Kidney (tissue), 14 donors: ENCODE measurements around the gene POMT1. TPM values are rescaled to one million over a fixed set of nuclear protein-coding genes. Genes with fewer than 3 reads are reported as not detected.

Source experiments
- DNase-seq, 5 donors: peaks; one replicate each; pipeline ENCODE4 v3.0.0-alpha.2; 2013 to 2020
- FAIRE-seq: peaks from 2 replicates; lab custom pipeline; 2012; peaks lifted over from hg19 to GRCh38; lab: Jason Lieb, UNC
- H3K27ac ChIP-seq, 2 donors: one replicate each; pipeline ENCODE4 v1.7.0; 2013; ENCODE audit warnings: low read depth in 2 of 2, low read length in 2 of 2, inconsistent platforms in 1 of 2
- H3K27me3 ChIP-seq: one replicate; pipeline ENCODE4 v1.7.1; 2013; ENCODE audit warnings: low read length, inconsistent platforms; ENCODE audit not compliant: control insufficient read depth, insufficient read depth
- H3K36me3 ChIP-seq, 3 donors: one replicate each; pipeline versions ENCODE4 v1.7.0 to v1.7.1; 2013; ENCODE audit warnings: low read length in 3 of 3, control low read depth in 1 of 3, inconsistent platforms in 1 of 3; ENCODE audit not compliant: insufficient read depth in 3 of 3, control insufficient read depth in 2 of 3
- H3K4me1 ChIP-seq, 3 donors: one replicate each; pipeline versions ENCODE4 v1.7.0 to v1.7.1; 2013; ENCODE audit warnings: low read length in 3 of 3, inconsistent platforms in 1 of 3, low read depth in 1 of 3; ENCODE audit not compliant: control insufficient read depth in 2 of 3, insufficient read depth in 2 of 3
- H3K4me3 ChIP-seq, 3 donors: one replicate each; pipeline versions ENCODE4 v1.7.0 to v1.8.1; 2013; ENCODE audit warnings: low read length in 3 of 3, control low read depth in 1 of 3, inconsistent platforms in 1 of 3
- H3K9ac ChIP-seq, 3 donors: one replicate each; pipeline versions ENCODE4 v1.7.0 to v1.7.1; 2013; ENCODE audit warnings: low read length in 3 of 3, control low read depth in 1 of 3, inconsistent platforms in 1 of 3
- H3K9me3 ChIP-seq, 3 donors: one replicate each; pipeline versions ENCODE4 v1.7.0 to v1.7.1; 2013; ENCODE audit warnings: low read length in 3 of 3, control low read depth in 1 of 3, inconsistent platforms in 1 of 3; ENCODE audit not compliant: control insufficient read depth in 2 of 3, insufficient read depth in 1 of 3
- intact Hi-C: fragments of 100-400 bp; cut with DNase I; formaldehyde crosslinking; loops from one replicate; pipeline ENCODE4 v1.11.1; 2022
- polyA plus RNA-seq: library from polyadenylated mRNA; stranded (reverse); fragments of 350-450 nt; fragmentation: Illumina TruSeq; extraction: RNeasy Lipid Tissue Mini Kit (QIAGEN cat#74804); gene quantifications from one replicate; pipeline ENCODE4 v1.2.3, GENCODE V29; 2014; ENCODE audit warnings: low read depth, low replicate concordance; ENCODE audit not compliant: insufficient read depth
- total RNA-seq: library from RNA; stranded (reverse); fragmentation: NEBNext Ultra II Directional; extraction: Animal tissue kit (Norgen Biotek cat#: 25700); gene quantifications from one replicate; pipeline ENCODE4 v1.2.1, GENCODE V29; 2021
- TF ChIP-seq, protein P1 (sequence below): IDR thresholded peaks from 3 replicates; pipeline ENCODE4 v1.5.1; 2012; ENCODE audit warnings: mild to moderate bottlenecking, moderate library complexity, borderline replicate concordance; ENCODE audit not compliant: insufficient read depth; ENCODE audit errors: extremely low read depth
- donor health status: control.
- donor health status: control.
- donor health status: control.
- donor health status: control.
- donor health status: control.
- donor health status: DM: yes; HTN: yes; CAD: no.
- donor health status: Normal renal cell carcinoma (clear cell type).

Gene POMT1
- total and polyA plus RNA-seq, 2 donors from 2014 or later, result 32.3 to 36.5 TPM

DNA sequence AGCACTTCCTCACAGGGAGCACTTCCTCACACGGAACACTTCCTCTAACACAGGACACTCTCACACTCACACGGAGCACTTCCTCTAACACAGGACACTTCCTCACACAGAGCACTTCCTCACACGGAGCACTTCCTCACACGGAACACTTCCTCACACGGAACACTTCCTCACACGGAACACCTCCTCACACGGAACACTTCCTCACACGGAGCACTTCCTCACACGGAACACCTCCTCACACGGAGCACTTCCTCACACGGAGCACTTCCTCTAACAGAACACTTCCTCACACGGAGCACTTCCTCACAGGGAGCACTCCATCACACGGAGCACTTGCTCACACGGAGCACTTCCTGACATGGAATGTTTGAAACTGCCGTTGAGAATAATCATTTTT, 13.4 kb downstream of the POMT1 start:
- no peak for FAIRE-seq
- intact Hi-C loops, result no loop called here

DNA sequence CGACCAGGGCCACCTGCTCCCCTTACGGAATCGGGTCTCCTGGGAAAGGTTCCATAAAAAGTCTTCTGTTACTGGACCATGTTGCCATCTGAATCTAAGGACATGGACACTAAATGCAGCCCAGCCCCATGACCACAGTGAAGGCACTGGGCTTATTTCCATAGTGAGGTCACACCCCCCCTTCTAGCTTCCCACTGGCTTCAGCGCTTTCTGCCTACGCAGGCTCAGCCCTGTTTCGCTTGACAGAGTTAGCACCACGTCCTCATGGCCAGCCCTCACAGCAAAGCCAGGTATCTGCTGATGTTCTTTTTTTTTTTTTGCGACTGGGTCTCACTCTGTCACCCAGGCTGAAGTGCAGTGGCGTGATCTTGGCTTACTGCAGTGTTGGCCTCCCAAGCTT, 14.2 kb downstream of the POMT1 start:
- DNase-seq (no peak), FAIRE-seq (no peak)
- H3K27me3 ChIP-seq, result no peaks in the 10 kb centered on the region
- H3K27ac ChIP-seq, result no peak overlapping the region
- TF ChIP-seq, protein P1, sequence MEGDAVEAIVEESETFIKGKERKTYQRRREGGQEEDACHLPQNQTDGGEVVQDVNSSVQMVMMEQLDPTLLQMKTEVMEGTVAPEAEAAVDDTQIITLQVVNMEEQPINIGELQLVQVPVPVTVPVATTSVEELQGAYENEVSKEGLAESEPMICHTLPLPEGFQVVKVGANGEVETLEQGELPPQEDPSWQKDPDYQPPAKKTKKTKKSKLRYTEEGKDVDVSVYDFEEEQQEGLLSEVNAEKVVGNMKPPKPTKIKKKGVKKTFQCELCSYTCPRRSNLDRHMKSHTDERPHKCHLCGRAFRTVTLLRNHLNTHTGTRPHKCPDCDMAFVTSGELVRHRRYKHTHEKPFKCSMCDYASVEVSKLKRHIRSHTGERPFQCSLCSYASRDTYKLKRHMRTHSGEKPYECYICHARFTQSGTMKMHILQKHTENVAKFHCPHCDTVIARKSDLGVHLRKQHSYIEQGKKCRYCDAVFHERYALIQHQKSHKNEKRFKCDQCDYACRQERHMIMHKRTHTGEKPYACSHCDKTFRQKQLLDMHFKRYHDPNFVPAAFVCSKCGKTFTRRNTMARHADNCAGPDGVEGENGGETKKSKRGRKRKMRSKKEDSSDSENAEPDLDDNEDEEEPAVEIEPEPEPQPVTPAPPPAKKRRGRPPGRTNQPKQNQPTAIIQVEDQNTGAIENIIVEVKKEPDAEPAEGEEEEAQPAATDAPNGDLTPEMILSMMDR, result no peak
- no peaks in the 10 kb centered on the region for H3K9me3 ChIP-seq
- no peak overlapping the region for H3K4me3 ChIP-seq
- H3K36me3 ChIP-seq, result peaks cover 7 to 56% (median 46%) of the 10 kb centered on the region in 3 donors
- H3K4me1 ChIP-seq, result no peaks in the 10 kb centered on the region
- H3K9ac ChIP-seq, result no peak overlapping the region
- intact Hi-C loops, result no loop called here

More for the DNA sequence above, 13.4 kb downstream of the POMT1 start:
- no peaks in the 10 kb centered on the region for H3K9me3 ChIP-seq
- peaks cover 7 to 55% (median 43%) of the 10 kb centered on the region in 3 donors for H3K36me3 ChIP-seq
- H3K27ac ChIP-seq, result no peak overlapping the region
- TF ChIP-seq, protein P1, result no peak
- no peaks in the 10 kb centered on the region for H3K4me1 ChIP-seq
- no peaks in the 10 kb centered on the region for H3K27me3 ChIP-seq
- no peak for DNase-seq
- H3K9ac ChIP-seq, result no peak overlapping the region
- no peak overlapping the region for H3K4me3 ChIP-seq

DNA sequence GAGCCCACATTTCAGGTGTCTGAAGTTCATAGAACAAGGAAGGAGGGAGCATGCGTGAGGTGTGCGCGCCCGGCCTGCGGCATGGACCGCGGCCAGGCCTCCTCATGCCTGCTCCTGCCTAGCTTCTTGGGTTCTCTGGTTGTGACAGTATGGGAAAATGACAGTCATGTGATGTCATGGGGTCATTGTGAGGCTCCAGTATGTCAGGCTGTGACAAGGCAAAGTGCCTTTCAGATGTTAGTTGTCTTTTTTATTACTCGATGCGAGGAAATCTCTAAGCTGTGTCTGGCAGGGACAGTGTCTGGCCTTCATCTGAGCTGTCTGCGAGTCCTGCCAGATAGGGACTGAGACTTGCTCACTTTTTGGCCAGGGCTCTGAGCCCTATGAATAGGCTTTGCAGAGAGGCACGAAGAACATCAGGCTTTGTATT, 15.1 kb downstream of the POMT1 start:
- Histone ChIP-seq H3K9ac (no peak overlapping the region), H3K36me3 (peaks cover 7 to 58% (median 42%) of the 10 kb centered on the region in 3 donors), H3K4me1 (no peaks in the 10 kb centered on the region), H3K27ac (no peak overlapping the region), H3K4me3 (no peak overlapping the region), H3K9me3 (no peaks in the 10 kb centered on the region), H3K27me3 (no peaks in the 10 kb centered on the region)
- TF ChIP-seq, protein P1, result no peak
- DNase-seq (no peak), FAIRE-seq (no peak)
- intact Hi-C loops, result no loop called here

DNA sequence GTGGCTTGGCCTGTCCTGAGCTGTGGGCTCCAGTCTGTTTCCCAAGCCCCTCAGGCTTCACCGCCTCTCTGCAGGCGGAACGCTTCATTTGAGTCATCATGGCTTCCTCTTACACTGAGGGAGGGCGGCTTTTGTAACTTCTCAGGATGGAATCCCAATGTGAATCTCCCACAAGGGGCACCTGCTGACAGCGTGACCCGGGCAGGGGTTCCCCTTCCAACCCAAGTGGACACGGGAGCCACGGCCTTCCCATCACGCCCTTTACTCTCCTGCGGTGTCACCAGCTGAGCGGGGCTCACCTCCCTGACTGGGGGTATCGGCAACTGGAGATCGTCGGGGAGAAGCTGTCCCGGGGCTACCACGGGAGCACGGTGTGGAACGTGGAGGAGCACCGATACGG, 15.8 kb downstream of the POMT1 start:
- no peak for DNase-seq
- Histone ChIP-seq H3K4me3 (no peak overlapping the region), H3K27ac (no peak overlapping the region), H3K36me3 (peaks cover 7 to 62% (median 36%) of the 10 kb centered on the region in 3 donors), H3K9ac (no peak overlapping the region), H3K4me1 (no peaks in the 10 kb centered on the region), H3K27me3 (no peaks in the 10 kb centered on the region), H3K9me3 (no peaks in the 10 kb centered on the region)
- intact Hi-C loops, result no loop called here
- FAIRE-seq, result no peak
- TF ChIP-seq, protein P1, result no peak
